GM12872 (cell line): ENCODE data around the gene HMGB3.

Experiments used
- TF ChIP-seq, protein P1 (sequence below): IDR thresholded peaks from 3 replicates; pipeline ENCODE4 v1.5.1; 2011; ENCODE audit warnings: low read depth, mild to moderate bottlenecking, low read length, moderate library complexity; ENCODE audit not compliant: insufficient read depth

The HMGB3 gene

DNA sequence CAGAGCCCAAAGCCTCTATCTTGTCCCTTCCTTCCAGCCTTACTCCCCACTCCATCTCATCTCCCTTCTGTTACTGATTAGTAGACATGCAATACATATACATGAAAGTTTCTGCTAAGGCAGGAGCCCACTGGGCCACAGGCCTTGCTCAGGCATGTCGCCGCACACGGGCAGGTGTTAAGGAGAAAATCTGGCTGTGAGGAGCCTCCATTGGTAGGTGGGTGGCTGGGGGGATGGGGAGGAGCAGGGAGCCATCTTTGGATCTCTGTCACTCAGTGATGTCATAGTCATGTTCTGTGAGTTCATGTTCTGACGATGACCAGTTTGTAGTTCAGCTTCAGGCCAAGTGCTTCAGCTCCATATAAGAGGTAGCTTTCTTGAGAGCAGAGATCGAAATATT, 2.9 kb upstream of the HMGB3 start:
- TF ChIP-seq, protein P1, sequence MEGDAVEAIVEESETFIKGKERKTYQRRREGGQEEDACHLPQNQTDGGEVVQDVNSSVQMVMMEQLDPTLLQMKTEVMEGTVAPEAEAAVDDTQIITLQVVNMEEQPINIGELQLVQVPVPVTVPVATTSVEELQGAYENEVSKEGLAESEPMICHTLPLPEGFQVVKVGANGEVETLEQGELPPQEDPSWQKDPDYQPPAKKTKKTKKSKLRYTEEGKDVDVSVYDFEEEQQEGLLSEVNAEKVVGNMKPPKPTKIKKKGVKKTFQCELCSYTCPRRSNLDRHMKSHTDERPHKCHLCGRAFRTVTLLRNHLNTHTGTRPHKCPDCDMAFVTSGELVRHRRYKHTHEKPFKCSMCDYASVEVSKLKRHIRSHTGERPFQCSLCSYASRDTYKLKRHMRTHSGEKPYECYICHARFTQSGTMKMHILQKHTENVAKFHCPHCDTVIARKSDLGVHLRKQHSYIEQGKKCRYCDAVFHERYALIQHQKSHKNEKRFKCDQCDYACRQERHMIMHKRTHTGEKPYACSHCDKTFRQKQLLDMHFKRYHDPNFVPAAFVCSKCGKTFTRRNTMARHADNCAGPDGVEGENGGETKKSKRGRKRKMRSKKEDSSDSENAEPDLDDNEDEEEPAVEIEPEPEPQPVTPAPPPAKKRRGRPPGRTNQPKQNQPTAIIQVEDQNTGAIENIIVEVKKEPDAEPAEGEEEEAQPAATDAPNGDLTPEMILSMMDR, result no peak

DNA sequence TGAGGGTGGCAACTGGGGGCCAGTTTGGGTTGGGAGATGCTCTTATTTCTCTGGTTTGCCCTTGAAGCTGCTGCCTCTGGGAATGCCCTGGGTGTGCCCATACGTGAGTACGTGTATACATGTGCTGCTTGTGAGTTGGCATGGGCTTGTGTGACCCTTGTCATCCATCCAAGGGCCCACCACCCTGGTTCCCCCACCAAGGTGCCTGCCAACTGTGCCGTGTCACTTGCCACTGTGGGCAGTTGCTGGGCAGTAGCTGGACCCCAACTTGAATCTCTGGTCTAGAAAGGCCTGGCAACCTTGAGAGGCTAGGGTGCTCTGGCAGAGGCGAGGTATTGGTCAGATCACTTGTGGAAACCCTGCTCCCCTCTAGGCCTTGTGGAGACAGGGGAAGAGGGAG, 2.4 kb upstream of the HMGB3 start:
- TF ChIP-seq, protein P1, result no peak

DNA sequence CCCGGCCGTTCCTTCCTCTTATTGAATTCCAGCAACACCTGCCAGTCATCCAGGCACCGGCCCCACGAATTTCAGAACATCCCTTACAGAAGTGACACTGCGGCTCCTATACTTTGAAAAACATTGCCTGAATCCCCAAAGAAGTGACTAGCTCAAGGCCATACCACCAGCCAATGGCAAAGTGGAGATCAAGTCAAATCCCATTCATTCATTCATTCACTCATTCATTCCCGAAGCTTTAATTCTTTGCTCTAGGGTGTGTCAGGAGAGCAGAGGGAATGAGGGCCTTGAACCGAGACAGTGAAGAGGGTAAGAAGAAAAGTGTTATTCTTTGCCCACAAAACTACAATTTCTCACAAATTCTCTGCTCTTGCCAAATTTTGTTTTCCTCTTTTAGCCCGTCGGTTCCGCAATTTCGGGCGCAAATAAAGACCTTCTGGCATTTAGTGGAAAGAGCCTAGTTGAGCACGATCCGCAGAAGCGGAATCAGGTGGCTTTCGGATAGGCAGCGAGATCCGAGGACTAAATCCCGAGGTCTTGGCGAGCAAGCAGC, 824 bp upstream of the HMGB3 start:
- TF ChIP-seq, protein P1, result no peak

DNA sequence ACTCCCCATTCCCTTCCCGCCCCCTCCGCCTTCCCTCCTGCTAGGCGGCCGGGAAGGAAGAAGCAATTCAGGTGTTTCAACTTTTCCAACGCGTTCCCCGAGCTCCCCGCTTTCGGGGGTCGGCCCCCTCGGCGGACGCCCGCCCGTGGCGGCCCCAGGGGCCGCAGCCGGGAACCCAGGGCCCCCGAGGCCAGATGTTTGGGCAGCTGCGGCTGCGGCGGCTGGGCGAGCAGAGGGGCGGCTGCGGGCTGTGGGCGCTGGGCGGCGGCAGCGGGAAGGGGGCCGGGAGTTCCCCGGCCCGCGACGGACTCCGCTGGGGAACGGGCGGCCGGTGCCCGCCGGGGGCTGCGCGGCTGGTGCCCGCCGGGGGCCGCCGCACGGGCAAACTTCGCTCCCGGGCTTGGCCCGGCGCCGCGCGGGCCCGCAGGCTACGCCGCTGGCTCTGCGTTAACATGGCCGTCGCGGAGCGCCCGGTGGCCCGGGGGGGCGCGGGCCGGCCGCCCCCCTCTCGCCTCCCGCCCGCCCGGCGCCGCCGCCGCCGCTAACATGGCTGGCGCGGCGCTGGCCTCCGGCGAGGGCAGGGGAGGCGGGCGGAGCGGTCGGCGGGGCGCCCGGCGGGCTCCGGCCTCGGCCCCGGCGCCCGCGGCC, 510 bp downstream of the HMGB3 start:
- TF ChIP-seq, protein P1, result no peak

DNA sequence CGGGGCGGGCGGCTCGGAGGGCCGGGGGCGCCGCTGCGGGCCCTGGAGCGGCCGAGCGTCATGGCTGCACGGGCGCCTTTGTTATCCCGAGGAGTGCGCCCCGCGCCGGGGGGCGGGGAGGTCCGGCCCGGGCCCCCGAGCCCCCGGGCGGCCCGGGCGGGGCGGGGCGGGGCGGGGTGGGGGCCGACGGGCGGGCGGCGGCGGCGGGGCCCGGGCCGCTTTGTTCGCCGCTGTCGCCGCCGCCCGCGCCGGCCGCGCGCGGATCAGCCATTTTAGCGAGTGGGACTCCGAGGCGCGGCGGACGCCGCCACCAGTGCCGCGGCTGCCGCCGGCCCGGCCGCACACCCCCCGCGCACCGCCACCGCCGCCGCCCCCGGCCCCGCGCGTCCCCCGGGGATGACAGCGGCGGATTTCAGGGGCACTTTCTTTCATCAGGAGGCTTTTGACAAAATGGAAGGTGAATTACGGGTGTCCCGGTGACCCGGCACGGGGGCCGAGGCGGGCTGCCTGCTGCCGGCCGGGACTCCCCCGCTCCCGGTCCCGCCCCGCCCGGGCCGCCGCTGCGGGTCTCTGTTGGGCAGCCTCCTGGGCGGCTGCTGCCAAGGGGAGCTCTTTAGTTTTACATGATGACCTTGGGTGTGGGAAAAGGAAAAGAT, 1.2 kb downstream of the HMGB3 start:
- TF ChIP-seq, protein P1, result no peak

DNA sequence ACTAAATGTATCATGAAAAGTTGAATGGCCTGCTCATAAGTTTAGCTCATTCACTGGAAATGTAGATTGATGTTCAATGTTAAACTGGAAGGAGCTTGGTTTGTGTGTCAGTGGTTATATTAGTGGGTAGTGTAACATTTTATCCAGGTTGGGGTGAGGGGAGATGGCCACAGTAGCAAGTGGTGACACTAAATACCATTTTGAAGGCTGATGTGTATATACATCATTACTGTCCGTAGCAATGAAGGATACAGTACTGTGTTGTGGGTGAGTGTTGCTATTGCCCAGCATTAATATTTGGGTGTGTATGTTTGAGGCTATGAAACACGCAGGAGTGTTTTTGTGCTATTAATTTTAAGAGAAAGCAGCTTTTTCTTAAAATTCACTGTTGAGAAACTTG, 6.3 kb downstream of the HMGB3 start:
- TF ChIP-seq, protein P1, result no peak

DNA sequence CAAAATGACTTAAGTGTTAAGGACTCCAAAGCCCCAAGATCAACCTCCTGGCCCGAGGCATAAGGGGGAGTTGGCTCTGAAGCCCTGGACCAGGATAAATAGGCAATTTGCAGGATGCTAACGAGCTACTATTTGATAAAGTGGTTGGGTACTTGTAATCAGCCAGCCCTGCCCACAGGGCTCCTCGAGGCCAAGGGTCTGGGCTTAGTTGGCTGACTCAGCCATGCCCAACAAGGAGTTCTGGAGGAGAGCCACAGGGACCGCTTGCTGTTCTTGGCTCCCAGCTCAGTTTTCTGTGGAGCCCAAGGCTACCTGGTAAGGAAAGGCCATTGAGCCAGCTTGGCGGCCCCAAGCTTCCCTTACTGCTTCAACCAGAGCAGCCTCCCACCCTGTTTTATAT, 7.8 kb downstream of the HMGB3 start:
- TF ChIP-seq, protein P1, result no peak
